Measurements from ENCODE around the gene CDRT15L2.
"Not testable (repeated sequence)": the region's sequence is repeated elsewhere in the genome, so short reads cannot be mapped to it uniquely, and the experiment has no call there.

Gene CDRT15L2

GRCh38 chr17:20611309-20611708, 31.8 kb downstream of the CDRT15L2 start:
- H3K4me3 Mint-ChIP-seq, result no peak overlapping the region
- H3K36me3 Mint-ChIP-seq, result no peaks in the 10 kb centered on the region
- no peaks in the 10 kb centered on the region for H3K9me3 Mint-ChIP-seq
- H3K4me1 Mint-ChIP-seq, result peaks cover 1 to 8% of the 10 kb centered on the region in 2 donors
- H3K27me3 Mint-ChIP-seq, result no peaks in the 10 kb centered on the region
- ATAC-seq (replicated peaks) (no peak), DNase-seq (no peak)
- no peak overlapping the region for H3K27ac Mint-ChIP-seq

GRCh38 chr17:20612635-20613034, 33.1 kb downstream of the CDRT15L2 start:
- Mint-ChIP-seq H3K9me3 (no peaks in the 10 kb centered on the region), H3K36me3 (no peaks in the 10 kb centered on the region), H3K27me3 (no peaks in the 10 kb centered on the region), H3K4me1 (peaks cover 1 to 8% of the 10 kb centered on the region in 2 donors), H3K27ac (no peak overlapping the region), H3K4me3 (no peak overlapping the region)
- no peak for ATAC-seq (replicated peaks)
- DNase-seq, result no peak

GRCh38 chr17:20613248-20613647, 33.7 kb downstream of the CDRT15L2 start:
- no peak overlapping the region for H3K4me3 Mint-ChIP-seq
- no peaks in the 10 kb centered on the region for H3K36me3 Mint-ChIP-seq
- DNase-seq, result no peak

GRCh38 chr17:20613905-20614304, 34.4 kb downstream of the CDRT15L2 start:
- ATAC-seq (replicated peaks) (no peak), DNase-seq (no peak)
- H3K4me3 Mint-ChIP-seq, result no peak overlapping the region
- H3K36me3 Mint-ChIP-seq, result no peaks in the 10 kb centered on the region
- no peaks in the 10 kb centered on the region for H3K9me3 Mint-ChIP-seq
- H3K27ac Mint-ChIP-seq, result no peak overlapping the region
- H3K27me3 Mint-ChIP-seq, result no peaks in the 10 kb centered on the region
- H3K4me1 Mint-ChIP-seq, result peaks cover 1 to 8% of the 10 kb centered on the region in 2 donors

More at GRCh38 chr17:20613248-20613647, 33.7 kb downstream of the CDRT15L2 start:
- no peak for ATAC-seq (replicated peaks)
- Mint-ChIP-seq H3K4me1 (peaks cover 1 to 8% of the 10 kb centered on the region in 2 donors), H3K27me3 (no peaks in the 10 kb centered on the region), H3K27ac (no peak overlapping the region), H3K9me3 (no peaks in the 10 kb centered on the region)

GRCh38 chr17:20615461-20615860, 35.9 kb downstream of the CDRT15L2 start:
- H3K9me3 Mint-ChIP-seq; H3K27me3 Mint-ChIP-seq; H3K27ac Mint-ChIP-seq; ATAC-seq (replicated peaks); H3K4me3 Mint-ChIP-seq; DNase-seq; H3K4me1 Mint-ChIP-seq; H3K36me3 Mint-ChIP-seq: not testable (repeated sequence)
